GM12878 (cell line): ENCODE results near the gene SYNGR3. TPM values are rescaled to one million over a fixed set of nuclear protein-coding genes. Genes with fewer than 3 reads are reported as not detected.
A peak's percentile ranks its signal among the peaks of the same experiment; 100 is the strongest.

Experiments
- ATF2 ChIP-seq: IDR thresholded peaks from 2 replicates; pipeline ENCODE4 v1.6.1; 2012; ENCODE audit warnings: low read length, inconsistent platforms
- ATF3 ChIP-seq: IDR thresholded peaks from 2 replicates; pipeline ENCODE4 v1.6.1; 2011; ENCODE audit warnings: low read depth, mild to moderate bottlenecking, low read length, moderate library complexity, borderline replicate concordance; ENCODE audit errors: extremely low read depth
- BRCA1 ChIP-seq: IDR thresholded peaks from 2 replicates; pipeline ENCODE4 v1.6.1; 2011; ENCODE audit warnings: low read depth, low read length, improper control_type of control experiment
- CEBPZ ChIP-seq: fragments of 150-350 bp; IDR thresholded peaks from 2 replicates; pipeline ENCODE4 v1.6.1; 2016; ENCODE audit warnings: low read depth, low read length
- CREB1 ChIP-seq: IDR thresholded peaks from 2 replicates; pipeline ENCODE4 v1.6.1; 2012; ENCODE audit warnings: low read depth, mild to moderate bottlenecking, inconsistent platforms
- E2F4 ChIP-seq: IDR thresholded peaks from 2 replicates; pipeline ENCODE4 v1.6.1; 2012; ENCODE audit warnings: low read depth, low read length, improper control_type of control experiment
- ESRRA ChIP-seq: IDR thresholded peaks from 2 replicates; pipeline ENCODE4 v1.6.1; 2012; ENCODE audit warnings: mild to moderate bottlenecking, low read length, improper control_type of control experiment
- FOS ChIP-seq: IDR thresholded peaks from 3 replicates; pipeline ENCODE4 v1.6.1; 2011; ENCODE audit warnings: borderline replicate concordance; ENCODE audit not compliant: insufficient read length; ENCODE audit errors: extremely low read depth
- HCFC1 ChIP-seq: fragments of 150-350 bp; IDR thresholded peaks from 2 replicates; pipeline ENCODE4 v1.6.1; 2014; ENCODE audit warnings: low read length
- IKZF1 ChIP-seq: fragments of 450-650 bp; conservative IDR thresholded peaks from 2 replicates; pipeline ENCODE4 v1.6.1; 2017; ENCODE audit warnings: antibody characterized with exemption, mild to moderate bottlenecking
- MYC ChIP-seq: IDR thresholded peaks from 2 replicates; pipeline ENCODE4 v1.6.1; 2011; ENCODE audit warnings: mild to moderate bottlenecking, low read length, moderate library complexity, inconsistent platforms; ENCODE audit not compliant: insufficient read depth, insufficient replicate concordance, insufficient read length, severe bottlenecking
- NFYA ChIP-seq: IDR thresholded peaks from 2 replicates; pipeline ENCODE4 v1.6.1; 2011; ENCODE audit warnings: low read depth, mild to moderate bottlenecking, low read length, improper control_type of control experiment, borderline replicate concordance
- NKRF ChIP-seq: fragments of 450-650 bp; conservative IDR thresholded peaks from 2 replicates; pipeline ENCODE4 v1.6.1; 2017; ENCODE audit warnings: mild to moderate bottlenecking, moderate library complexity
- PAX5 ChIP-seq: IDR thresholded peaks from 2 replicates; pipeline ENCODE4 v1.6.1; 2011; ENCODE audit warnings: low read depth, low read length, borderline replicate concordance
- RAD21 ChIP-seq: IDR thresholded peaks from 2 replicates; pipeline ENCODE4 v1.6.1; 2011; ENCODE audit warnings: mild to moderate bottlenecking, low read depth, low read length, moderate library complexity; ENCODE audit not compliant: insufficient read depth
- TARDBP ChIP-seq: IDR thresholded peaks from 2 replicates; pipeline ENCODE4 v1.6.1; 2016; ENCODE audit warnings: borderline replicate concordance
- USF1 ChIP-seq: IDR thresholded peaks from 2 replicates; pipeline ENCODE4 v1.6.1; 2011; ENCODE audit warnings: borderline replicate concordance, low read depth, mild to moderate bottlenecking, moderate library complexity, mixed read lengths, low read length; ENCODE audit not compliant: insufficient read depth; ENCODE audit errors: extremely low read length
- YY1 ChIP-seq: IDR thresholded peaks from 2 replicates; pipeline ENCODE4 v1.6.1; 2011; ENCODE audit warnings: low read depth, mild to moderate bottlenecking, low read length
- polyA plus RNA-seq, 11 experiments: library from polyadenylated mRNA; depleted of rRNA in 4 of 11; unstranded in 6 of 11; stranded (reverse) in 5 of 11; fragments of >200 nt; fragmentation: Nextera tagmentation in 4 of 11; fragmentation: Illumina TruSeq in 1 of 11; extraction: Ambion mirVana in 4 of 11; extraction: Trizol in 1 of 11; gene quantifications; 1 replicate in 1 of 11; 2 replicates in 10 of 11; pipeline versions ENCODE4 v1.2.1 to v1.2.3, GENCODE V29; 2011 to 2016; ENCODE audit warnings: inconsistent platforms in 2 of 11, missing spikeins in 2 of 11, low read depth in 1 of 11
- total RNA-seq, 4 experiments: library from RNA; depleted of rRNA in 3 of 4; stranded (reverse); fragments of >200 nt in 3 of 4; fragmentation: Illumina TruSeq in 1 of 4; extraction: Trizol in 1 of 4; gene quantifications; 2 replicates each; pipeline versions ENCODE4 v1.2.1 to v1.2.3, GENCODE V29; 2013 to 2021

SYNGR3 gene
- total and polyA plus RNA-seq, 10 of the 15 experiments (the other 5 are each of a cell fraction or from before 2014, with no cell fraction given) = 1.2 to 18.1 (median 6.6) TPM

- TF ChIP-seq ATF3 = no peak
- TF ChIP-seq NFYA = no peak
- TF ChIP-seq PAX5 = peak; percentile 50; the same call in 1 of the 2 replicates
- TF ChIP-seq IKZF1 = no peak; the same call in 1 of the 2 replicates
- no peak for TF ChIP-seq HCFC1
- no peak for TF ChIP-seq YY1
- TF ChIP-seq FOS = no peak
- TF ChIP-seq USF1 = no peak
- TF ChIP-seq CEBPZ = peak; percentile 21; the same call in 1 of the 2 replicates
- no peak for TF ChIP-seq MYC
- TF ChIP-seq NKRF = no peak
- no peak for TF ChIP-seq RAD21
- no peak for TF ChIP-seq E2F4
- TF ChIP-seq BRCA1 = no peak
- TF ChIP-seq CREB1 = 0 out of 2 replicates have a peak, but pooled peaks have one; percentile 36
- no peak for TF ChIP-seq ESRRA
- TF ChIP-seq ATF2 = peak; percentile 73; the same call in 1 of the 2 replicates
- peak; percentile 74; the same call in 1 of the 2 replicates for TF ChIP-seq TARDBP
These were observed 28.8 kb upstream of the SYNGR3 start (continued) for GRCh38 chr16:1960665-1961630.
